ENCODE measurements around the gene GIPC1. TPM values are rescaled to one million over a fixed set of nuclear protein-coding genes. Genes with fewer than 3 reads are reported as not detected.

GIPC1 gene
- polyA plus RNA-seq, 1 of the 3 experiments (the other 2 are of a cell fraction) = 144 TPM

GRCh38 chr19:14479975-14480699, 15.8 kb downstream of the GIPC1 start (continued):
- no peak for TF ChIP-seq IRF3 (IDR thresholded peaks at IDR 0.05; ENCODE audit: low read depth, low read length)

- H3K79me2 ChIP-seq (ENCODE audit: insufficient read depth) = peaks cover 5% of the 10 kb centered on the region; the same call in 1 of the 2 replicates
- H2AFZ ChIP-seq (ENCODE audit: low read depth) = no peak overlapping the region
- TF ChIP-seq MEF2A (IDR thresholded peaks at IDR 0.05; ENCODE audit: borderline replicate concordance, low read depth) (no peak), RAD21 (IDR thresholded peaks at IDR 0.05; ENCODE audit: low read length) (no peak), CTCF (IDR thresholded peaks at IDR 0.05) (no peak), GATA2 (CRISPR knock-in tag; IDR thresholded peaks at IDR 0.05) (no peak), ELF1 (IDR thresholded peaks at IDR 0.05) (no peak), NRF1 (IDR thresholded peaks at IDR 0.05; ENCODE audit: low read depth, low read length) (no peak), FOXM1 (IDR thresholded peaks at IDR 0.05; ENCODE audit: low read depth) (no peak), EP300 (IDR thresholded peaks at IDR 0.05; ENCODE audit: borderline replicate concordance in 1 of 2, low read depth in 1 of 2, low read length in 1 of 2) (no peak), YY1 (IDR thresholded peaks at IDR 0.05; ENCODE audit: low read depth) (no peak), MAX (IDR thresholded peaks at IDR 0.05; ENCODE audit: low read depth) (no peak), PBX3 (IDR thresholded peaks at IDR 0.05) (no peak), TEAD4 (IDR thresholded peaks at IDR 0.05; ENCODE audit: borderline replicate concordance, insufficient read depth) (no peak), TAF1 (IDR thresholded peaks at IDR 0.05; ENCODE audit: borderline replicate concordance, low read depth, low read length) (no peak), SIN3A (IDR thresholded peaks at IDR 0.05; ENCODE audit: borderline replicate concordance, low read depth, low read length) (no peak), POLR2AphosphoS5 (IDR thresholded peaks at IDR 0.05; ENCODE audit: low read depth, low read length) (no peak), NFIC (IDR thresholded peaks at IDR 0.05; ENCODE audit: borderline replicate concordance) (no peak)
- CTCF ChIA-PET = interaction anchor here (0.6 to 4.8 kb wide), 45 partner anchors 9 to 410 kb away, joined by 3 to 45 read pairs (median 4); partner anchors contain the start of genes ASF1B, DNAJB1 and GIPC1
- no peak overlapping the region for H3K4me3 ChIP-seq (ENCODE audit: low read depth in 2 of 2, low read length in 1 of 2)
- no peak overlapping the region for H3K4me2 ChIP-seq
- peaks cover 15% of the 10 kb centered on the region for H3F3A ChIP-seq (replicated peaks; ENCODE audit: insufficient read depth)
- no peaks in the 10 kb centered on the region for H4K20me1 ChIP-seq (ENCODE audit: insufficient read depth)
- no peak overlapping the region for H3K9ac ChIP-seq
- no peak for DNase-seq
- H3K36me3 ChIP-seq (replicated peaks in 1 of 2; ENCODE audit: control insufficient read depth in 1 of 2, insufficient read depth in 2 of 2, low read length in 1 of 2) = peaks cover 0 to 10% of the 10 kb centered on the region in 2 experiments
- no peak overlapping the region for H3K27ac ChIP-seq (ENCODE audit: low read depth in 2 of 2, low read length in 1 of 2)
- H3K27me3 ChIP-seq (ENCODE audit: insufficient read depth) = no peaks in the 10 kb centered on the region
- WGBS (ENCODE audit: low lambda C conversion rate) = 90% methylated on average over 6 of the region's 14 CpGs
- H3K4me1 ChIP-seq (ENCODE audit: control insufficient read depth in 1 of 2, insufficient read depth in 2 of 2, low read depth in 1 of 2, low read length in 1 of 2) = peaks cover 24 to 32% of the 10 kb centered on the region in 2 experiments; a peak in 3 of 4 replicates
- H3K9me3 ChIP-seq = no peaks in the 10 kb centered on the region
- POLR2A ChIA-PET = no interaction called here
- H3K9me2 ChIP-seq = no peaks in the 10 kb centered on the region
These were observed 16.5 kb downstream of the GIPC1 start for GRCh38 chr19:14479309-14479974.
